RPMI8226 (cell line): ENCODE results near the gene HIVEP1.
"Not testable (repeated sequence)": the region's sequence is repeated elsewhere in the genome, so short reads cannot be mapped to it uniquely, and the experiment has no call there.

Source experiments
- DNase-seq: peaks from one replicate; pipeline ENCODE4 v3.0.0-alpha.2; 2015

The HIVEP1 gene

GRCh38 chr6:12163744-12164507, 151.8 kb downstream of the HIVEP1 start:
- no peak for DNase-seq

- no peak for DNase-seq
Measured at GRCh38 chr6:12164508-12164770, 152.3 kb downstream of the HIVEP1 start.

GRCh38 chr6:12165297-12165696, 153.2 kb downstream of the HIVEP1 start:
- no peak for DNase-seq

- no peak for DNase-seq
Measured at GRCh38 chr6:12165722-12166280, 153.7 kb downstream of the HIVEP1 start.

DNA sequence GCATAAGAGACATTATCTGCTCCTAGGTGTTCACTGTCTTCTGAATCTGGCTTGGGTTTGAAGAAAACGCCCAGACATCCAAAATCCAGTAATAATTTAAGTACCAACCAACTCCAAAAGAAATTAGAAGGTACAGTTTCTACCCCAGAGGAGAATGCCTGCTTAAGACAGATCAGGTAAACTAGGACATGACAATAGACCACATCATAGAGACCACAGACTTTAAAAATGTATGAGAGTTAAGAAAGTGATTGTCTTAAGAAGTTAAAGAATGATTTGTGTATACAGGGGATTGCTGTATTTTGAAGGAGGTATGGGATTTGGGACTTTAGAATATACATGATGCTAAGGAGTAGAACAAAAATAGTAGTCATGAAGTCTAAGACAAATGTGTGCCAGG, 157.3 kb downstream of the HIVEP1 start:
- DNase-seq, result no peak

DNA sequence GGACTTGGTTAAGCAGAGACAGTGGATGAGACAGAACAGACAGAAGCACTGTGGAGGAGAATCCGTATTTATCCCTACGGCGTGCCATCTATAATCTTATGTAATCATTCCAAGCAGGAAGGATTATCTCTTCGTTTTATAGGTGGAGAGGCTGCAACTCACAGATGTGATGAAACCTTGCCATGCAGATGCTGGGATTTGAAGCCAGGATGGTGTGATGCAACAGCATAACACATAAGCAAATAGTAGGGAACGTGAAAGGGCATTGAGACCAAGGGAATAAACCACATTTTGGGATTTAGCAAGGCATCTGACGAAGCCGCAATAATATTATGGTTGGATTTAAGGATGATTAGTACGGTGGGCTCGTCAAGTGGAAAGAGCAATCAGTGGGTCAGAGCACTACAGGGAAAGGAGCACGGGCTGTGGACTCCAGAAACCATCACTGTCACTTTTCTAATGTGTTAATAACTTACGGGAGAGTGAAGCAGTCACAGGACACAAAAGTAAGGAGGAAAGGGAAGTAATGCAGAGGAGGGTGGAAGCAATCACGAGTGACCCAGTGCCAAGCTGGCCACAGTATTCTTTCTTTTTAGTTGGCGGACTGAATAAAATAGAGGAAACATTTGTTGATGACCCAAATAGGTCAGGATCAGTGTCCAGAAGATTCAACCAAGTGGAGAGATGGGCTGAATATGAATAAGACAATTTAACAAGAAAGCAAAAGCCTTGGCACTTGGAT, 158.4 kb downstream of the HIVEP1 start:
- DNase-seq, result no peak

DNA sequence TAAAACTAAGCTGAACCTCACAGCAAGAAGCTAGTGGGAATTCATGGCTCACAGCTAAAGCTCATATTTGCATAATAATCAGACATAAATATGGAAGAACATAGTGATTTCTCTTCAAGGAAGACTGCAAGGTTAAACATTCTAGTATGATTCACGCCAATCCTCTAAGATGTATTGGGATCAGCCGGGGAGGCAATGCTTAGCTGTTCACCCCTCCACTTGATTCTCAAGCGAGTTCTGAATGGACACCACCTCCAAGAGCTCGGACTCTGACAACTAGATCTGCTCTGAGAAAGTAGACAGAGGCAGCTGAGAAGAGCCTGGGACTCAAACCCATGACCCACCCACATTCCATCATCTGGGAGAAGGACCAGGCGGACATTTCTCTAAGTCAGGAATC, 159.6 kb downstream of the HIVEP1 start:
- no peak for DNase-seq

- no peak for DNase-seq
Measured at GRCh38 chr6:12172572-12172971, 160.5 kb downstream of the HIVEP1 start.

GRCh38 chr6:12173181-12173580, 161.1 kb downstream of the HIVEP1 start:
- no peak for DNase-seq

GRCh38 chr6:12173661-12174060, 161.5 kb downstream of the HIVEP1 start:
- no peak for DNase-seq

DNA sequence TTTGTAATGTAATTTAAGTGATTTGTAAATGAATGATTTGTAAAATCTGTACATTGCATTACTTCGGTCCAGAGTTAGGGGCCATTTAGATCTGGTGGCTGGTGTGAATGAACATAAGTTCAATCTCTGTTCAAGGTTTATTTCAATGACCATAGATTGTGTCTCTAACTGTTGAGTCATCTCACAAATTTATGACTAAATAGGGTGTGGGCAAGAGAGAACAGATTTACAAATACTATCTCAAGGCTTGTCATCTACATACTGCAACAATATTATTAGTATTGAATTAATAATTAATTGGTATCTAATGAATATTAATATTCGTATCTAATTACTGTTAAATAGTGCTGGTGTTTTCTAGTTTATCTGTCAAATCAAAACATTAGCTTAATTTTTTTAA, 162.8 kb downstream of the HIVEP1 start:
- DNase-seq, result no peak

- DNase-seq, result no peak
Measured at GRCh38 chr6:12175626-12176025, 163.5 kb downstream of the HIVEP1 start.

- DNase-seq, result not testable (repeated sequence)
Measured at GRCh38 chr6:12176782-12177181, 164.7 kb downstream of the HIVEP1 start.

GRCh38 chr6:12178521-12178920, 166.4 kb downstream of the HIVEP1 start:
- DNase-seq, result no peak

GRCh38 chr6:12181481-12181880, 169.4 kb downstream of the HIVEP1 start:
- DNase-seq, result no peak

- no peak for DNase-seq
Measured at GRCh38 chr6:12182676-12183075, 170.6 kb downstream of the HIVEP1 start.

- DNase-seq, result no peak
Measured at GRCh38 chr6:12185081-12185673, 173.1 kb downstream of the HIVEP1 start.

DNA sequence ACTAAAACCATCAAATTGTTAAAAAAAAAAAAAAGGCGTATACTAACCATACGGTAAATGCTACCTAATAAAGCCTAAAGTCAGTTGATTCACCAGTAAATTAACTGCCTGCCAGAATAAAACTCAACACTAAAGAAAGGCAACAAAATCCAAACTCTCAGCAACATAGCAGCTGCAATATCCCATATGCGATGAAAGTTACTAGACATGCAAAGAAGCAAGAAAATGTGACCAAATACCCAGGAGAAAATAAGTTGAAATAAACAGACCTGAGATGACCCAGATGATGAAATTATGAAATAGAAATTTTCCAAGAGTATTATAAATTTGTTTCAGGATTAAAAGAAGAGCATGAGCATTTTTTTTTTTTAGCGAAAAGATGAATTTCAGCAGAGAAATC, 174.4 kb downstream of the HIVEP1 start:
- no peak for DNase-seq

- no peak for DNase-seq
Measured at GRCh38 chr6:12189150-12189549, 177.0 kb downstream of the HIVEP1 start.

DNA sequence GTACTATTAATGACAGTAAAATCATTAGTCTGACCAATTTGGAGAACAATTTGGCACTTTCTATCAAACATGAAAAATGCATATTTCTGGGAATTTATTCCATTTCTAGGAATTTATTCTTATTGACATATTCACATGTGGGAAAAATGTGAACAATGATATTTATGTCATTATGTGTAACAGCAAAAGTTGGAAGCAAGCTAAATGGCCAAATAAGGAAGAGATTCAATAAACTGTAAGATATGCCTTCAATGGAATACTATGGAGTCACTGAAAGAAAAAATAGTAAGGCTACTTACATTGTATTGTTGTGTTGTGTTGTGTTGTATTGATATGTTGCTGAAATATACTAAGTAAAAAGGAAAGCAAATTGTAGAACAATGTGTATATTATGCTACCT, 177.5 kb downstream of the HIVEP1 start:
- no peak for DNase-seq

DNA sequence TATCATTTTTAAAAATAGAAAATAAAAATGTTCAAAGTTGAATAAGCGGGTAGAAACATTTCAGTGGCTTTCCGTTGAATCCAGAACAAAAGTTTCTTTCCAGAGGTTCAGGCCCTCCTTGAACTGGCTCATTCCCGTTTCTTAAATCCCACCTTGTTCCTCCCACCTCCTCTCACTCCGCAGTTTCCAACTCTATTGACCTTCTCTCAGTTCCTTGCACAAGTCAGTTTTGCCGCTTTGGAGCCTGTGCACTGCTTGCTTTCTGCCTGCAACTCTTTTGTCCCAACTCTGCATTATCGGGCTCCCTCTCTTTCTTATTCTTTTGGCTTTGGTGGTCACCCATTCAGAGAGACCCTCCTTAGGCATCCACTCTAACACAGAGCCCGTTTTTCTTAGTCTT, 178.1 kb downstream of the HIVEP1 start:
- DNase-seq, result no peak

DNA sequence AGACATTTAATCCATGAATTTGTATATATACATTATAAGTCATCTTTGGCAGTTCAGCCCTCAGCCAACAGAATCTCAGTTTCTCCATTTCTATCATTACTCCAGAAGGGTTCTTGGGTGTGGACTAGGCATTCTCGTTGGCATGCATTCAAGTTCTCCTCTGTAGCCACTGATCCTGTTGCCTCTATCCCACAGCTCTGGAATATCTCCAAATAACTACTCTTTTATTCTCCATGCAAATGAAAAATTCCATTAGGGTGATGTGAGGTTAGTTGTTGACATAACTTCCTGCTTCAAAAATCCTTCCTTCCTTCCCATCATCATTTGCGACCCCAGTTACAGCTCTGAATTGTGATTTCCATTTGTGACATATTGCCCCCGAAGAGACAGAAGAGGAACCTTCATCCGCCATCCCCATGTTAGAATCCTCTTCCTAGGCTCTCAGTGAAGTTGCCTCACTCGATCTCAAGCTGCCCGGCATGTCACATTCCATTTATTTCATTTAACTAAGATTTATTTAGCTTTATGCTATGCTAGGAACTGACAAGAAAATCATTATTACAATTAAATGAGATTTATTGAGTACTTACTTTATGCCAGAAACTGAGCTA, 184.3 kb downstream of the HIVEP1 start:
- DNase-seq, result no peak

DNA sequence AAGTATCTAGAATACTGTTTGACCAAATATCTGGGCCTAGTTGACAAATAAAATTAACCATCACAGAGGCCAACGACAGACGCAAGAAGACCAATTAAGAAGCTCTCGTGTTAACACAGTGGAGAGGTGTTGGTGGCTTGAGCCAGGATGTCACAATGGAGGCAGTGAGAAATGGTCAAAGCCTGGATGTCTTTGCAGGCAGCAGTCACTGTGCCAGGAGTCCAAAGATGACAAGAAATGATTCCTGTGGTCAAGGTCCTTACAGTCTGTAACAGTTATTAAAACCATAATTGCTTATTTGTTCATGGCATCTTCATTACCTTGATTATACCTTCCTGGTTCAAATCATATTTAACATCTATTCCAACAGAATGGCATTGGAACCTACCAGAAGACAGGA, 186.7 kb downstream of the HIVEP1 start:
- DNase-seq, result no peak
